Keratinocyte (primary cell): ENCODE data around the gene THRB.

Source experiments
- EZH2 ChIP-seq: IDR thresholded peaks from one replicate; pipeline ENCODE4 v1.6.1; 2012; ENCODE audit warnings: inconsistent platforms, mild to moderate bottlenecking, low read length, moderate library complexity
- TF ChIP-seq, protein P1 (sequence below), 3 experiments: IDR thresholded peaks in 1 of 3; conservative IDR thresholded peaks in 1 of 3; optimal IDR thresholded peaks in 1 of 3; 2 replicates in 2 of 3; 3 replicates in 1 of 3; pipeline versions ENCODE3 to v1.5.1; 2011; ENCODE audit warnings: low read length in 3 of 3, mild to moderate bottlenecking in 3 of 3, moderate library complexity in 2 of 3, control low read depth in 1 of 3, inconsistent platforms in 1 of 3; ENCODE audit not compliant: insufficient read depth in 2 of 3; ENCODE audit errors: extremely low read depth in 1 of 3

DNA sequence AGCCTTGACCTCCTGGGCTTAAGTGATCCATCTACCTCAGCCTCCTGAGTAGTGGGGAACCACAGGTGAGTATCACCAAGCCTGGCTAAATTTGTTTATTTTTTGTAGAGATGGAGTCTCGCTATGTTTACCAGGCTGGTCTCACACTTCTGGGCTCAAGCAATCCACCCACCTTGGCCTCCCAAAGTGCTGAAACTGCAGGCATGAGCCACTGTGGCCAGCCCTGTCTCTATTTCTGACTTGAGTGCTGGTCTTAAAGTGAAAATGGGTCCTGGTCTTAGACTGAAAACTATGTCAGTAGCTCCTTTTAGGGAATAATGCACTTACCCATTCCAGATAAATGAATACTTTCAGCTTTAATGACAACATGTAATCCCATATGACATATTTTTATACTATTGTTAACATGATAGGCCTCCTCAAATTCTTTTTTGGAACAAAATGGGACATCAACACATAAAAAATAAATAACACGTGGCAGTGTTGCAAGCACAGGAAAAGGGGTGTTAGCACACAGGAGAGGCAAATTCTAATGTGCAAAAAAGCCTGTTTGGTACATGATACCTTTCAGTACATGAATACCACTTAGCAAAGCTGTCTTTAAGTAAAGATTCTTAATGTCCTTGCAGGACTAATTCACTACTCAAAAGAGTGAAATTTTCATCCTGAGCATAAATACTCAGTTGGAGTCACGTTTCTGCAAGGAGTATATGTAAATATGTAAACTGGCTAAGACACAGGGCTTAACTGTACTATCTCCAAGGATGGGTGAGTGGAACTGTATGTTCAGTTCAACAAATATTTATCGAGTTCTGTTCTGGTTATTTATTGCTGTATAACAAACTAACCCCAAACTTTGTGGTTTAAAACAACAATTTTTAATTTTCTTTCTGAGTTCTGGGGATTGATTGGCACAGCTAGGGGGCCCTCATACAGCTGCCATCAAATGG, 354.9 kb downstream of the THRB start:
- TF ChIP-seq, protein P1, sequence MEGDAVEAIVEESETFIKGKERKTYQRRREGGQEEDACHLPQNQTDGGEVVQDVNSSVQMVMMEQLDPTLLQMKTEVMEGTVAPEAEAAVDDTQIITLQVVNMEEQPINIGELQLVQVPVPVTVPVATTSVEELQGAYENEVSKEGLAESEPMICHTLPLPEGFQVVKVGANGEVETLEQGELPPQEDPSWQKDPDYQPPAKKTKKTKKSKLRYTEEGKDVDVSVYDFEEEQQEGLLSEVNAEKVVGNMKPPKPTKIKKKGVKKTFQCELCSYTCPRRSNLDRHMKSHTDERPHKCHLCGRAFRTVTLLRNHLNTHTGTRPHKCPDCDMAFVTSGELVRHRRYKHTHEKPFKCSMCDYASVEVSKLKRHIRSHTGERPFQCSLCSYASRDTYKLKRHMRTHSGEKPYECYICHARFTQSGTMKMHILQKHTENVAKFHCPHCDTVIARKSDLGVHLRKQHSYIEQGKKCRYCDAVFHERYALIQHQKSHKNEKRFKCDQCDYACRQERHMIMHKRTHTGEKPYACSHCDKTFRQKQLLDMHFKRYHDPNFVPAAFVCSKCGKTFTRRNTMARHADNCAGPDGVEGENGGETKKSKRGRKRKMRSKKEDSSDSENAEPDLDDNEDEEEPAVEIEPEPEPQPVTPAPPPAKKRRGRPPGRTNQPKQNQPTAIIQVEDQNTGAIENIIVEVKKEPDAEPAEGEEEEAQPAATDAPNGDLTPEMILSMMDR (optimal IDR thresholded peaks at IDR 0.05 in 1 of 3, IDR thresholded peaks at IDR 0.05 in 1 of 3, conservative IDR thresholded peaks at IDR 0.05 in 1 of 3; ENCODE audit: extremely low read depth in 1 of 3, insufficient read depth in 2 of 3, low read length in 3 of 3): no peak
- TF ChIP-seq EZH2: no peak
